COLO668 (cell line): ENCODE data around the gene OR10A3.
"Not testable (repeated sequence)": the region's sequence is repeated elsewhere in the genome, so short reads cannot be mapped to it uniquely, and the experiment has no call there.

Source experiments
- DNase-seq: peaks from one replicate; lab custom pipeline; 2025; ENCODE audit not compliant: unreplicated experiment; lab: John Stamatoyannopoulos, UW

The OR10A3 gene

GRCh38 chr11:7941608-7942007 is at the start of gene OR10A3:
OR10A3 (minus strand) TSS chr11:7941708; CDS start chr11:7939520, 2,188 bp downstream.
- DNase-seq: no peak

DNA sequence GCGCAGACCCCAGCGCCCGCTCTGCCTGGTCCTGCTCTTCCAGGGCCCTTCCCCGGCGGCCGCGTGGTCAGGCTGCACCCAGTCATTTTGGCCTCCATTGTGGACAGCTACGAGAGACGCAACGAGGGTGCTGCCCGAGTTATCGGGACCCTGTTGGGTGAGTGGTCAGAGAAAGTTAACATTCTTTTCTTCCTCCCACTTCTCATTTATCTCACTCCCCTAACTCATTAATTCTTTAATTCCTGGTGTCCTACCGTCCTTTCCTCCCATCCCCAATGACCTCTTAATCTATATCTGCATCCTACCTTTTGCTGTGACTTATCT is 46.0 kb upstream of the OR10A3 start:
- not testable (repeated sequence) for DNase-seq

- DNase-seq: peak; percentile 89
Observed at GRCh38 chr11:7986768-7987559, 45.5 kb upstream of the OR10A3 start, which contains the start of gene EIF3F. EIF3F (plus strand) TSS chr11:7987337; CDS start chr11:7987353, 16 bp downstream.

- no peak for DNase-seq
Observed at GRCh38 chr11:7983832-7984590, 42.5 kb upstream of the OR10A3 start.

- no peak for DNase-seq
Observed at GRCh38 chr11:7982582-7983119, 41.1 kb upstream of the OR10A3 start.

DNA sequence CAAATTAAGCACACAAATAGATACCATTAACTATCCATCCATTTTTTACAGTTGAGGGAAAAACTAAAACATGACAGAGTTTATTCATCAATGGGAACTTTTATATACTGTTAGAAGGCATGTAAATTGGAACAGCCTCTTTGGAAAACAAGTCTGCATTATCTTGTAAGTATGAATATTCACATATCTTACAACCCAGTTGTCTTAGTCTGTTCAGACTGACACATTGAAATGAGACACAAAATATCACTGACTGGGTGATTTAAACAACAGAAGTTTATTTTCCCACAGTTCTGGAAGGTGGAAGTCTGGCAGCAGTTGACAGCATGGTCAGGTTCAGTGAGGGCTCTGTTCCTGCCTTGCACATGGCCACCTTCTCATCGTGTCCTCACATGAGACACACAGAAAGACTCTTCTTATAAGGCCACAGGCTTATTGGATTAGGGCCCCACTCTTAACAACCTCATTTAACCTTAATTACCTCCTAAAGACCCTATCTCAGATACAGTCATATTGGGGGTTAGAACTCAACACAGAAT is 40.2 kb upstream of the OR10A3 start:
- no peak for DNase-seq

- no peak for DNase-seq
Observed at GRCh38 chr11:7977232-7977917, 35.9 kb upstream of the OR10A3 start.

DNA sequence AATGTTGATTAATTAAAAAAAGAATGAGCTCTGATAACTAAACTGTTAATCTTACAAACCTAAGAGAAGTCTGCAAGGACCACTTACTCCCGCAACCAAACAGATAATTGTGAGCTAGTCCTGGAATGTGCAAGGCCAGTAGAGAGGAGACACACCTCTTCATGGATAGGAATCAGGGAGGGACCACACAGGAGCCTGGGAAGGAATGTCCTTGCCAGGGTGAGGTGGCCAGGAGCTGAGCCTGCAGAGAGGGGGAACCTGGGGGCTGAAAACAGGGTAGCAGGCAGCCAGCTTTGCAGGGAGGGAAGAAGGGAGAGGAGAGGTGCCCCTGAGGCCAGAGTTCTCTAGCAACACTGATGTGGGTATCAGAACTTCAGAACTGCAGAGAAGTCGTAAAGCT is 33.2 kb upstream of the OR10A3 start:
- no peak for DNase-seq

DNA sequence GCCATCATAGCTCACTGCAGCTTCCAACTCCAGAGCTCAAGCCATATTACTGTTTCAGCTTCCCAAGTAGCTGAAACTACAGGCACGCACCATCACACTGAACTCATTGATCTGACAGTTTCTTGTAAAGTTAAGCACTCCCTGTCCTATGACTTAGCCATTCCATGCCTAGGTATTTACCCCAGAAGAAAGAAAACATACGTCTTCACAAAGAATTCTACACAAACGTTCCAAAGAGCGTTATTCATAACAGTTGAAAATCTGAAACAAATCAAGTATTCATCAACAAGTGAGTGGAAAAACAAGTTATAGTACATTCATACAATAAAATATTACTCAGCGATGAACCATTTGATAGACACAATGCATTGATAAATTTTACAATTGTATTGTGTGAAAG is 31.5 kb upstream of the OR10A3 start:
- no peak for DNase-seq

DNA sequence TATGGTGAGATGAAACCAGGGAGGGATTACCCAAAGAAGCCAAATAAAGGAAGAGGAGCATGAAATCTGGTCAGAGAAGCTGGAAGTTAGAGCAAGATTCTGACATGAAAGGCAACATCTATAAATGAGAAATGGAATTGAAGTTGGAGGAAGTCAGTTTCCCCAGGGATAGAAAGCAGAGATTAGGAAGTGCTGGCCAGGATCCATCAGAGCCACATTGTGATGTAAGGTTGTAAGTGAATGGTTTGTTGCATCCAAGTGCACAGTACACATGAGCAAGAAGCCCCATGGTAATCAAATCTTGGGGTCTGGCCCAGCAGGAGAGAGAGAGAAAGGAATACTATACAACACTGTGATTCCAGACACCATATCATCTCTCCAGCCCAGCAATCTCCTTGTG is 30.3 kb upstream of the OR10A3 start:
- DNase-seq: no peak

DNA sequence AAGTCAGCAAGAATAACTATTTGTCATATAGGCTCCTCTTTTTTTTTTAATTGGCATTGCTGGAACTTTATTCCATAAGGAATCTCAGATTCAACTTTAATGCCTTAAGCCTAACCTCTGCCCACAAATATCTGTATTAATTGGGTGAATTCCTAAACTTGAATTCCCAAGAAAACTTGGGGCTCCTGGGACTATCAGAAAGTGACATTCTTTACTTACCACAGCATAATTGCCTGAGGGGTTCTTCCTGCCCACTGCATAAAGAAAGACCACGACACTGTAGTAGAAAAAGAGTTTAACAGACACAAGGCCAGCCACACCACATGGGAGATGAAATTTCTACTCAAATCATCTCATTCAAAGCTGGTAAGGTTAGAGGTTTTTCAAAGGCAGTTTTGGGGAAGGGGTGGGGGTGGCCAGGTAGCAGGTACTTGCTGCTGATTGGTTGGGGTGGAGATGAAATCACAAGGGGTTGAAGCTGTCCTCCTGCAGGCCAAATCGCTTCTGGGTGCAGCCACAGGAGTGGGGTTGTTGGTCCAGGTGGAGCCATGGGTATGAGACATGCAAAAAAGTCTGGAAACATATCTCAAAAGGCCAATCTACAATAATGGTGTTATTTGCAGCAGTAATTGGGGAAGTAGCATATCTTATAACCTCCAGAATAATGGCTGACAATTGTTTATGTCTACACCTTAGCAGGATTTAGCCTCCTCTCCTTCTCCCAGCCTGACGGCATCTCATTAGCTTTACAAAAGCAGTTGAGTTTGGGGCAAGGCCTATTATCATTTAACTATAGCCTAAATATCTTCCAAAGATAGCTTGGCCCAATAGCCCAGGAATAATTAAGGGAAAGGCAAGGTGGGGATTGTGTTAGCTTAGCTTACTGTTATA is 28.5 kb upstream of the OR10A3 start:
- no peak for DNase-seq

- no peak for DNase-seq
Observed at GRCh38 chr11:7968686-7969085, 27.2 kb upstream of the OR10A3 start.

- DNase-seq: no peak
Observed at GRCh38 chr11:7967826-7968225, 26.3 kb upstream of the OR10A3 start.

DNA sequence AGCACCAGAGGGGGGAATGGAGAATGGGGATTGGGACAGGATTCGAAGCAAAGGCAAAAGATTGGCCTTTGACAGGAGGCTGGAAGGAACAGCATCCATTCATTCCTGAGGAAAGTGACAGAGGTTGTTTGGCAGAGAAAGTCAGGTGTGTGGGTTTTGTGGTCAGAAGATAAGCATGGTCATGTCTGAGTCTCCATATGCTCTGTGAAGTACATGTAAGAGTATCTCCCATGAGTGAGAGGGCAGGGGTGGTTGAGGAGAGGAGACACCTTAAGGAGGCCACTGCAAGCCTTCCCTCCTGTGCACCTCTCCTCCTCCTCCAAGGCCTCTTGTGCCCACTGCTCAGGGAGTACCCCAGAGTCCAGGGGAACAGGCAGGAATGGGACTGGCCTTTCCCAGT is 25.6 kb upstream of the OR10A3 start:
- DNase-seq: no peak

GRCh38 chr11:7965386-7965785 is 23.9 kb upstream of the OR10A3 start, which contains the start of gene NLRP10:
NLRP10 (minus strand) TSS chr11:7965447; CDS start chr11:7963495, 1,952 bp downstream.
- no peak for DNase-seq

DNA sequence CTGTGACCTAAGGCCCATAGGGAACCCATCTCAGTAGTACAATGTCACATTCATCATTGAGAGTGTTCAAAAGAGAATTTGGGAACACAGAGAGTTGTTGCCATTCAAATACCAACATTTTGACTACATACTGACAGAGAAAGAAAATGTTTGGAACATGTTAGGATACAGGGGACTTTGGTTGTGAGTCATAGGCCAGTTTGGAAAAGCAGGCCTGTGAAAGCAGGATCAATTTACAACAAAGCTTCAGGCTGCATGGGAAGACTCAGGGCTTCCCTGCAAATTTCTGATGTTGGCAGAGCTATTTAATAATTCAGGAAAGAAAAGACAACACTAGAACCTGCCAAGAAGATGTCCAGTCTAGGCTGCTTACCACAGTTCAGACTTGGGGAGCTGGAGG is 23.4 kb upstream of the OR10A3 start:
- DNase-seq: no peak

- no peak for DNase-seq
Observed at GRCh38 chr11:7964261-7964660, 22.8 kb upstream of the OR10A3 start.

DNA sequence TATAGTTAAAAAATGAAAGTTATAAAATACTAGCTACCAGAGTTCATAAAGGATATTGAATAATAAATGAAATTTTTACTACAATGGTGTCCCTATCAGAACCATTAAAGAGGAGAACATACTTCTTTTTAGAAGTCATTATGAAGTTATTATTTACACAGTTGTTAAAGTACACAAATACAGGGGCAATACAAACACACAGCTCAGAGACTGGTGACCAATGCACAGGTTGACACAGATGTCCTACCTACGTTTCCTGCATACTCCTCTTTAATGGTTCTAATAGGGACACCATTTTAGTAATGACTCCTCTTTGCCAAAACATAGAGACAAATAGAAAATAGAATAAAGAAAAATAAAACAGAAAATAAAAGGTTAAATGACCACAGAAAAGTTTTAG is 13.7 kb upstream of the OR10A3 start:
- DNase-seq: no peak

DNA sequence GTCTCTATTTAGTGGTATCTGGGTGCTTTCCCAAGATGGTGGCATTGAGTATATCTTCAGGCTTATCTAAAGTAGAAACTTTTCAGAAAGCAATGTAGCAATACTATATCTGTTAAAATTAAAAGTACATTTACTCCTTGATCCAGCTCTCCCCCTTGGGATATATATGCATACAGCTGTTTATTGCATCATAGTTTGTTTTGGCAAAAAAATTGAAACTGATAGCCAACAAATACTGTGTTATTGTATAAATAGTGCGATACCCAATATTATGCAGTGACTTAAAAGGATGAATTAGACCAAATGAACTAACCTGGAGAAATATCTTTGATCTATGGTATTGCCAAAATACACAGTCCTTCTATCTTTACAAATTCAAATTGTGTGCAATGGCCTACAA is 8.4 kb upstream of the OR10A3 start:
- DNase-seq: no peak

GRCh38 chr11:7944123-7944522 is 2.6 kb upstream of the OR10A3 start:
- no peak for DNase-seq
